Measurements from ENCODE around the gene STK16.
A peak's percentile ranks its signal among the peaks of the same experiment; 100 is the strongest.
"Not testable (repeated sequence)": the region's sequence is repeated elsewhere in the genome, so short reads cannot be mapped to it uniquely, and the experiment has no call there.

The STK16 gene

GRCh38 chr2:219272356-219272755 is 27.1 kb downstream of the STK16 start:
- no peak for DNase-seq

- no peak for DNase-seq
Measured at GRCh38 chr2:219272995-219273394, 27.7 kb downstream of the STK16 start.

- no peak for DNase-seq
Measured at GRCh38 chr2:219273937-219274336, 28.7 kb downstream of the STK16 start.

GRCh38 chr2:219274361-219274921 is 29.2 kb downstream of the STK16 start:
- DNase-seq, result no peak

- peak; percentile 91 for DNase-seq
Measured at GRCh38 chr2:219277703-219278654, 32.7 kb downstream of the STK16 start.

DNA sequence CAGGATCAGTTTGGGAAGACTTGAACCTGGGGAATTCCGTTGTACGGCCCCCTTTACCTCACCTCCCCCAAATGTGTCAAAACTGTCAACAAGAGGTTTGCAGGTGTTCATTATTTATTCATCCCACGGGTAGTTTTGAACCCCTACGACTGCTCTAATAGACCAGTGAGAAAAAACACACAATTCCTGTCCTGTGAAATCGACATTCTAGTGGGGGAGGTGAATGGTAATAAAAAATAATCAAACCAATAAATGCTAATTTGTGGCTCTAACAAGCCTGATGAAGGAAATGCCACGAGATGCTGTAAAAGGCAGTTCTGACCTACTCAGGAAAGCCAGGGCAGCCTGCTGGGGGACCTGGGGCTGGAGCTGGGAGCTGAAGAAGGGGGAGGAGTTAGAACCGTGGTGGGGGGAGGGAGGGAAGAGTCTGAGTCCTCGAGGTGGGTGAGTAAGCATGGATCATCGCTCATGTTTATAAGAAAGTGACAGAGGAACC is 33.4 kb downstream of the STK16 start:
- DNase-seq, result no peak

- DNase-seq, result peak; percentile 100
Measured at GRCh38 chr2:219279151-219279915, 34.1 kb downstream of the STK16 start, which contains the start of gene DNAJB2. Gene DNAJB2, plus strand, starts transcription at chr2:219279366. Its CDS starts 468 bp downstream, at chr2:219279834.

DNA sequence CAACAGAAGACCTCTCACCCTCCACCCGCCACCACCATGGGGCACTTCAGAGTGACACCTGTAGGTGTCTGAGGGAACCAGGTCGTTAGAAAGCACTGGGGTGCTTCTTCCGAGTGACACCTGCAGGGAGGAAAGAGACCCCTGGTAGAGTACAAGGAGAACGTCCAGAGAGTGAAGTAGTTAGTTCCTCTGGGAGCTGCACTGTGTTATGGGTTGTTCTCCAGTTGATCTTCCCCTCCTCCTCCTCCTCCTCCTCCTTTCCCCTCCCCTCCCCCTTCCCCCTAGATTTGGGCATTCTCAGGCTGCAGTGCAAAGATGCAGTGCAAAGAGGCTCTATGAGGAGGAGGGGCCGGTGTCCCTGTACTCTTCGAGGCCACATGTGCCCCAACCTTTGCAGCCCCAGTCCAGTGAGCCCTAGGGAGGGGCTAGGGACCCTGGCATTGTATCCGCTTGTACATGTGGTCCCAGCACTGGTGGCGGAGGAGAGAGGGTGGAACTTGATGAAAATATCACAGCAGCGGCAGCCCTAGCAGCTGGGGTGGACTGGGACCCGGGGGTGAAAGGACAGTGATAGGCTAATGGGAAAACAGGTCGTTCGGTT is 34.7 kb downstream of the STK16 start:
- no peak for DNase-seq

DNA sequence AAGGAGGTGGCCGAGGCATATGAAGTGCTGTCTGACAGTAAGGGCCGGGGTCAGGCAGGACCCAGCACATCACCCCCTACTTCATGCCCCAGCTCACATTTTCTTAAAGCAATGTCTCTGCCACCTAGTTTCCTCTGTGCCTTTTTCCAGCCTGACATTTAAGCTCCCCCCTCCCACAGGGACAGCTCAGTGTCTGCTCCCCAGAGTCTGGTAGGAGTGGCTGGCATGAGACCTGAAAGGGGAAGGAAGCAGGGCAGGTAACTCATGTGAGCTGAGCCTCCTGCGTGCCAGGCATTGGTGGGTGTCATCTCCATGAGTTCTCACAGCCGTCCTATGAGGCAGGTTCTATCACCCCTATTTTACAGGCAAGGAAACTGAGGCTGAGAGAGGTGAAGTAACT is 35.4 kb downstream of the STK16 start:
- no peak for DNase-seq

- DNase-seq, result no peak
Measured at GRCh38 chr2:219281588-219281987, 36.3 kb downstream of the STK16 start.

- DNase-seq, result no peak
Measured at GRCh38 chr2:219282375-219282774, 37.1 kb downstream of the STK16 start.

DNA sequence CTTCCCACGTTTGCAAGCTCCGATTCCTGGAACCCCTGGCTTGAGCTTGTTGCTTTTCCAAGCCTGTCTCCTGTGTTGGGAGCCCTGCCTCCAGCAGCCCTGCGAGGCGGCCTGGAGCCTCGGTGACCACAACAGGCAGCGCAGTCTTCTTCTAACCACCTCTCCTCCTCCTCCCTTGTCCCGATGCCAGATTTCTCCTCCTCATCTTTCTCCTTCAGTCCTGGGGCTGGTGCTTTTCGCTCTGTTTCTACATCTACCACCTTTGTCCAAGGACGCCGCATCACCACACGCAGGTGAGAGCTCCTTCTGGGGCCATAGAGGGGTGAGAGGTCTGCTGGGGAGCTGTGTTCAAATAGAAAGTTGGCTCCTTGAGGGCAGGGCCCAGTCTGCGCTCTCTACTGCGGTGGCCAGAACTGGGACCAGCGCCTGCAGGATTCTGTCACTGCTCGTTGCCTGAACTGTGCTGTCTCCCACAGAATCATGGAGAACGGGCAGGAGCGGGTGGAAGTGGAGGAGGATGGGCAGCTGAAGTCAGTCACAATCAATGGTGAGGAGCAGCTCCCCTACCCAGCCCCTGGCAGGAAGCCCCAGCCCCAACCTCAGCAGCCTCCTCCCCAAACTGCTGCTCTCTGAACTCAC is 37.8 kb downstream of the STK16 start:
- DNase-seq, result no peak

- DNase-seq, result no peak
Measured at GRCh38 chr2:219284501-219285372, 39.5 kb downstream of the STK16 start.

GRCh38 chr2:219285373-219285735 is 40.1 kb downstream of the STK16 start:
- no peak for DNase-seq

GRCh38 chr2:219285894-219286425 is 40.7 kb downstream of the STK16 start:
- no peak for DNase-seq

GRCh38 chr2:219286436-219287115 is 41.3 kb downstream of the STK16 start:
- DNase-seq, result no peak

GRCh38 chr2:219287116-219287440 is 41.8 kb downstream of the STK16 start:
- DNase-seq, result not testable (repeated sequence)

DNA sequence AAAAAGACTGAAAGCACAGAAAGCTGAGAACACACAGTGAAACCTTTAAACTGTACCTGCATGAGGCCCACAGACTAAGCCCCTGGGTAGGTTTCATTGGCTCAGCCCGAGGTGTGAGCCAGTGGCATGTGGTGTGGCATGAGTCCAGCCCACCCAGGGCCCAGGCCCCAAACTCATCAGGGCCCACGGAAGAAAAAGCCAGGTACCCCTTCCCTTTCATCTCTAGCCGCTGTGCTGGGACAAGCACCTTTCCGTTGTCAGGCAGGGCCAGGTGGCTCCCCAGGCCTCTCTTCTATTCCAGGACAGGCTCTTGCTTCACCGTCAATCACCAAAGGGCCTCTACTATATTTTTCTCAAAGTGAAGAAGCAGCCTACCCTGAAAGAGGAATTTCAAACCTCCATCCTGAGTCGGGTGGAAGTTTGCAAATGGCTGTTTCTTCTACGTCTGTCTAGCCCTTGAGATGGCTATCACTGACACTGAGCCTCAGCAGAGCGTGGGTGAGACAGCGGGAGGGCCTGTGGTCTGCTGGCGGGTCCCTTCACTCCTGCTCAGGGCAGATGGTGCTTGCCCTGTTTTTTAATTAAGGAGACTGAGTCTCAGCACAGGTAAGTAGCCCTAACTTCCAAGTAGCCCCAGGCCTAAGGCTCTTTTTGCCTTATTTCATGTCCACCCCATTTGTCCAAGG is 42.4 kb downstream of the STK16 start:
- no peak for DNase-seq

DNA sequence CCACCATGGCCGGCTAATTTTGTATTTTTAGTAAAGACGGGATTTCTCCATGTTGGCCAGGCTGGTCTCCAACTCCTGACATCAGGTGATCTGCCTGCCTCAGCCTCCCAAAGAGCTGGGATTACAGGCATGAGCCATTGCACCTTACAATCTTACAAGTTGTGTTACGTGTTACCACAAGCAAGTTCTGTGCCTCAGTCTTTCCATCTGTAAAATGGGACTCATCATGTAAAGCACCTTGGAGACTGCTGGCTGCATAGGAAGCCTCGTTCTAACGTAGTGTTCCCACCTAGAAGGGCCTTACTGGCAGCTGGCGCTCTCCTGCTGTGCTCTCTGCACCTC is 43.9 kb downstream of the STK16 start:
- no peak for DNase-seq

All from activated effector memory CD4-positive, alpha-beta T cell treated with anti-CD3 and anti-CD28 coated beads, Interleukin-2, amount 50 U/mL, for 16 hours (primary cell).